GM12873 (cell line): ENCODE results near the gene RIMS1.

ENCODE experiments used
- TF ChIP-seq, protein P1 (sequence below): IDR thresholded peaks from 2 replicates; pipeline ENCODE4 v1.5.1; 2012; ENCODE audit warnings: low read depth, mild to moderate bottlenecking, moderate library complexity, low read length, control low read depth; ENCODE audit not compliant: insufficient read depth; ENCODE audit errors: missing control alignments

RIMS1 gene

DNA sequence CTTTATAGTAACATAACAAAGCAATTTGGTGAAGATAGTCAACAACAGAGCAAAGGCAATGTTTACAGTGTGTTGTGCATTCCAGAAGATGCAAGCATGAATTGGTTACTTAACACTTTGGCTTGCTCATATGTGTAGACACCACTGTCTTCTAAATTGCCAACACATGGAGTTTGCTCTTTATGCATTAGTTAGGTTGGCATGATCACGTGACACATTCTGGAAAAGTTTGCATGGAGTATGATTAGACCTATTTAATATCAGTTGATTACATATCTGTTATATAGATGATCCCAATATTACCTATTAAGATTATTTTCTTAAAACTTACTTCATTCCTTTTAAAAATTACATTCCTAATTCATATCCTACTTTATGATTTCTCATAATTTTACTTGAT lies 197.6 kb downstream of the RIMS1 start:
- TF ChIP-seq, protein P1, sequence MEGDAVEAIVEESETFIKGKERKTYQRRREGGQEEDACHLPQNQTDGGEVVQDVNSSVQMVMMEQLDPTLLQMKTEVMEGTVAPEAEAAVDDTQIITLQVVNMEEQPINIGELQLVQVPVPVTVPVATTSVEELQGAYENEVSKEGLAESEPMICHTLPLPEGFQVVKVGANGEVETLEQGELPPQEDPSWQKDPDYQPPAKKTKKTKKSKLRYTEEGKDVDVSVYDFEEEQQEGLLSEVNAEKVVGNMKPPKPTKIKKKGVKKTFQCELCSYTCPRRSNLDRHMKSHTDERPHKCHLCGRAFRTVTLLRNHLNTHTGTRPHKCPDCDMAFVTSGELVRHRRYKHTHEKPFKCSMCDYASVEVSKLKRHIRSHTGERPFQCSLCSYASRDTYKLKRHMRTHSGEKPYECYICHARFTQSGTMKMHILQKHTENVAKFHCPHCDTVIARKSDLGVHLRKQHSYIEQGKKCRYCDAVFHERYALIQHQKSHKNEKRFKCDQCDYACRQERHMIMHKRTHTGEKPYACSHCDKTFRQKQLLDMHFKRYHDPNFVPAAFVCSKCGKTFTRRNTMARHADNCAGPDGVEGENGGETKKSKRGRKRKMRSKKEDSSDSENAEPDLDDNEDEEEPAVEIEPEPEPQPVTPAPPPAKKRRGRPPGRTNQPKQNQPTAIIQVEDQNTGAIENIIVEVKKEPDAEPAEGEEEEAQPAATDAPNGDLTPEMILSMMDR, result no peak

DNA sequence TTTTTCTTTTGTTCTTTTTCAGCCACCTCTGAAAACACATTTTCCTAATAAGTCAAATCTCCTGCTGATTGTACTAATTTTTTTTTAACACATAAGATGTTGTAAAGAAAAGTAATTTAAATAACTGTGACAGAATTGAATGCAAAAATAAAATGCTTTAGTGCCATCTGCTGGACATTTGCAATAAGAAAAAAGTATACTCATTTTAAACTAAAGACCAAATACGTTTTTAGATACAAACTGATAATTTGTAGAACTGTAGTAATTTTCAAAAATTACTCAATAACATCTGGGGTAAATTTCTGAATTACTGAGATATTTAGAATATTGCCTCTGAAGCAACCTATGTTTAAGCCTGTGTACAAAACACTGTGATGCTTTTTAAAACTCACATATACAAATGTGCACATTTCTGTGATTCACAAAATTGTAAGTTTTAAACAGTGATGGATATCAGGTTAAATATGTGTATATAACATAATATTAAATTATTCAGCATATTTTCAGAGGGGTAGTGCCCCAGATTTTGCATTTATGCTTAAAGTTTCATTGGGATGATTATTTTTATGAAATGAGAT lies 198.7 kb downstream of the RIMS1 start:
- TF ChIP-seq, protein P1, result peak; percentile 30

DNA sequence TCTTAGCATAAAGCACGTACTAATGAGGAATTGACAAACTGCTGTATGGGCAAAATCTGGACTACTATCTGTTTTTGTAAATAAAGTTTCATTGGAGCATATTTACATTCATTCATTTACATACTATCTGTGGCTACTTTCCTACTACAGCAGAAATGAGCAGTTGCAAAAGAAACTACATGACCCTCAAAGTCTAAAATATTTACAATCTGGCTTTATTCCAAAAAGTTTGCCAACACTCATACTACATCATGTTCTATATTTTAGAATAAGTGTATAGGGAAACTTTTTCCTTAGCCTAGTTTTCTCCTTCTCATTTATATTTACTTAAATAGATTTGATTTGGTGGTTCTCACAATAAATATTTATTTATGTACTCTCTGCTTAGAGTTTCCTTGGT lies 208.2 kb downstream of the RIMS1 start:
- TF ChIP-seq, protein P1, result no peak

GRCh38 chr6:72102561-72102960 lies 216.2 kb downstream of the RIMS1 start:
- TF ChIP-seq, protein P1, result no peak

DNA sequence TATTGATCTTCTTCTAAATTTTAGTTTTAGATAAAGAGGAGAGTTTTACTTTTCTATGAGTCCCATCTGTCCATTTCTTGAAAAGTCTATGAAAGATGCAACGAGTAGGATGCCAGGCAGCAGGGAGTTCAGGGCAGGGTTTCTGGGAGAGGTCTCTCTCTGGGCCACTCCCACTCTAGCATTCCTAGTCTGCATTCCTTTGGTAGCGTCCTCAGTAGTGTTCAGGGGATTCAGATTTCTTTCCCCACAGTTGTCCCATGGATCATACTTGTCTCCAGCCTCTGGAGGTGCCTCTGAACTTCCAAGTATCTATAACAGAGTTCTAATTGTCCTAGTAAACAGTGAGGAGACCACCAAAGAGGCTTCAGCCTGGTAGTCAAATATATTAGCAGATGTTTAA lies 225.3 kb downstream of the RIMS1 start:
- TF ChIP-seq, protein P1, result no peak

DNA sequence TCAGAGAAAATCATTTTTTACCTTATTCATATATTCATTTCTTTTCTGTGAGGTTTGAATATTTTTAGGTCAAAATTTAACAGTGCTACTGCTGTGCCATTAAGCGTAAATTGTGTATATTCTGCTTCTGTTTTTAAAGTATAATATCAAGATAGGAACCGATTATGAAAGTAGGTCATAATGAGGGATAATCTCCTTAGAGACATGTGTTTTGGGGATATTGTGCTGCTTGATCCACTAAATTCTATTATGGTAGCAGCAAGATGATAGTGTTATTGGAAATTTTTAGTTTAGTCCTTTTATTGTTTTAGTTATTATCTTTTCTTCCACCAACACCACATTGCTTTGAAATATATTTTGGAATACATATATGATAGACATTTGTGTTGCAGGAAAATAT lies 244.0 kb downstream of the RIMS1 start:
- TF ChIP-seq, protein P1, result no peak

- TF ChIP-seq, protein P1, result no peak
These were observed 246.1 kb downstream of the RIMS1 start for GRCh38 chr6:72132427-72132826.
